GM19193 (cell line): Measurements from ENCODE around the gene AADACL4.

Experiments
- POLR2A ChIP-seq: IDR thresholded peaks from 4 replicates; pipeline ENCODE4 v1.6.1; 2011; ENCODE audit not compliant: insufficient read depth, insufficient read length; ENCODE audit errors: extremely low read depth

AADACL4 gene

DNA sequence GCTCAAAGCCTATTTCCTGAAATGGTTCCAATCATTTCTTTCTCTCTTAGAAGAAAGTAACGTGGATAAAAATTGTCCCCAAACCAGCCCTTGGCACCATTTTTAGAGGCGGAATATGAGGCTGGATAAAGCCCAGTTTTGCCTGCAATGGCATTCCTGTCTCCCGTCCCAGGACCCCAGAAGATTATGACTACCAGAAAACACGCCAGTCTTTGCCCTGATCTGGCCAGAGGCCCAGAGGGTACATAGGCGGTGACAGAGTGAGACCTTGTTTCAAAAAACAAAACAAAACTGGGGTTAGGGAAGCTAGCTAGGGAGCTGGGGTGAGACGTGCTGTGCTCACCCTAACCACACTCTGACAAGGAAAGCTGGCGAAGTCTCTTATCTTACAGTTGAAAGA lies at the start of gene AADACL4:
TSS of gene AADACL4 (plus strand) at position 301 of the 400 bp plus-strand sequence. CDS start 462 bp downstream, outside the sequence.
- TF ChIP-seq POLR2A: no peak

- TF ChIP-seq POLR2A: no peak
Measured at GRCh38 chr1:12594490-12594889, 49.4 kb upstream of the AADACL4 start.

GRCh38 chr1:12594966-12595756 lies 48.7 kb upstream of the AADACL4 start:
- no peak for TF ChIP-seq POLR2A

GRCh38 chr1:12595757-12596006 lies 48.2 kb upstream of the AADACL4 start:
- no peak for TF ChIP-seq POLR2A

DNA sequence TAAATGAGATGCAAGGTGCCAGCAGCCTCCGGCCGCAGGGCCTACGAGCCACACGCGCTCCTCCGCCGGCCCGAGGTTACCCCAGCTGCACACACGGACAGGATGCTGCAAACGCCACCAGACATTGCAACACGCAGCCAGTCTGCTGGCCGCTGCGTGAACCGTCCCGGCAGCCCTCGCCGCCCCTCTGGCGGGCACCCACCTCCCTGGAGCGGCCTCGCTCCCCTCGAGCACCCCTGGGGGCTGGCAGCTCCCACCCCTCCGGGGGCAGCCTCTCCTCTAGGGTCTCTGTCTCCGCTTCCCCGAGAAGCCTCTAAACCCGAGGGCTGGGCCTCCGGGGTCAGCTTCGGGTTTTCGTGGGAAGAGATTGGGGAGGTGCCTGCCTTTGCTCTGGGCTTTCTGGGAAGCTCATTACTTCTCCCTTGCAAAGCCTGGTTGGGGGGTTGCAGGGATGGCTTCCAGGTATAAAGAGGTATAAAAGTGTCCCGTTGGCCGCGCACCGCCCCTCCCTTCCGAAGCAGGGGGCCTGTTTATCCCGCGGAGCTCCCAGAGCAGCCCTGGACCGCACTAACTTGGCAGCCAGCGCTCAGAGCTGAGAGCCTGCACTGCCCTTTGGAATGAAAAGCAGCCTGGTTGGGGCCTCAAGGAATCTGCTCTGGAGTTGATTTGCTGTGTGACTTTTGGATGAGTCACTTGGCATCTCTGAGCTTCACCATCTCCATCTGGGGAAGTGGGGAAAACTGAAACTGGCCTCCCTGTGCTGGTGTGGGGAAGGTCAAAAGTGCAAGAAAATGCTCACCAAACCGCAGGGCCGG lies 47.7 kb upstream of the AADACL4 start:
- no peak for TF ChIP-seq POLR2A

GRCh38 chr1:12597792-12598191 lies 46.1 kb upstream of the AADACL4 start:
- no peak for TF ChIP-seq POLR2A

DNA sequence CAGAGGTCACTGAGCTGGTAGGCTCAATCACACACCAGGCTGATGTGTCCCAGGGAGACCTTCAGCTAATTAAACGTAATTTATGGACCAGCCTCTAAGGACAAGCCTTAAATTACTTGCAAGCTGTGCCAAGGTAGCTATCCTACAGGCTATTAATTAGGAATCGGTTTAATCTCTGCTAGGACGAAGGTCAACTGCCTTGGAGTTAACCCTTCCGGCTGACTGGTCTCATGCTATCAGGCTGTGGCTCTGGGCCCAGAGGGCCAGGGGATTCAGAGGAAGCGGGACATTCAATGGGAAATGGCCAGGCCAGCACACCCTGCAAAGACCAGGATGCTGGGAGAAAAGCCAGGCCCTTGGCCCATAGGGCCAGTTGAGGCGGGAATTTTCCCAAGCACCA lies 44.9 kb upstream of the AADACL4 start:
- no peak for TF ChIP-seq POLR2A

- TF ChIP-seq POLR2A: no peak
Measured at GRCh38 chr1:12599657-12600056, 44.2 kb upstream of the AADACL4 start.

DNA sequence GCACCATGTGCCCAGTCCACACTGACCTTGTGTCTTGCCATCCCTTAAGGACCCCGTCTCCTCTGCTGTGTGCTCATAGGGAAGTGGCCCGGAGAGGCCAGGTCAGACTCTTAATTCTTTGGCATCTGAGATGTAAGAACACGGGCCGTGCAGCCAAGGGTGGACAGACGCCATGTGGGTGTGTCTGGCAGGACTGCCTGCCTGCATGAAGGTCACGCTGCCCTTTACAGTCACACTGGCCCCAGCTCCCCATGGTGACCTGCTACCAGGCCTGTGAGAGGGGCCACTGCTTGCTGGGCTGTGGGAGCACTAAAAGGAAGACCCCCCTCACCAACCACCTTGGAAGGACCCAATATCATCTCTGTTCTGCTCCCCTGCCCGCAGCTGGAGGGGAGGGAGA lies 43.5 kb upstream of the AADACL4 start:
- TF ChIP-seq POLR2A: no peak

DNA sequence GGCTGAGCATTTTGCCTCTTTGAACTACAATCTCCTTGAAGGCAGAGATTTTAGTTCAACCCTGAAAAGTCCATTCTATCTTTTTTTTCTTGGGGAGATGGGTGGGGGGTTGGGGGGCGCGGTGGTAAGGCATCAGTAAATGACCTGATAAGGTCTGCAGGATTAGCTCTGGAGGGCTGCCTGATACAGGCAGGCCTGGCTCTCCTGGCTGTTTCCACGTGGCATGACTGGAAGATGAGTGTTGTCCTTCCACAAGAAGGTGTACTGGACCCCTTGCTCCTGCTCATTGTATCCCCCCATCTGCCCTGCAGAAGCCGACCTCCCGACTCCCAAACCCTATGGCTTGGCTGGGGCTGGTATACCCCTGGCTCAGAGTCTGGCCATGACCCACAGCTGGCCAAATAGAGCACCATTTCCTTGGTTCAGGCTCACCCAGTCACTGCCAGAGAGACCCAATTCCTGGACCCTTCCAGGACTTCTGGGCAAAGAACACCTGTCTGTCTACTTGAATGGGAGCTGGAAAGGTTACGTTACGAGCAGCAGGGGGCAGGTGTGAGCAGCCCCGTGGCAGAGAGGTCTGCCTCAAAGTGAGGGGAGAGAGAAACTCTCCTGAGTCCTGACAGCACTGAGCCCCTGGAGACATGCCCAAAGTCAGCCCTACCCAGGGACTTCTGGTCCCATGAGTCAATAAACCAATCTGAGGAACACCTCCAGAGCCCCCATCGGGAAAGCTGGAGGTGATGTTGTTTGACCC lies 42.8 kb upstream of the AADACL4 start:
- TF ChIP-seq POLR2A: no peak

GRCh38 chr1:12601700-12602658 lies 41.9 kb upstream of the AADACL4 start:
- no peak for TF ChIP-seq POLR2A

- TF ChIP-seq POLR2A: no peak
Measured at GRCh38 chr1:12602659-12603024, 41.2 kb upstream of the AADACL4 start.

GRCh38 chr1:12603224-12603623 lies 40.7 kb upstream of the AADACL4 start:
- no peak for TF ChIP-seq POLR2A

DNA sequence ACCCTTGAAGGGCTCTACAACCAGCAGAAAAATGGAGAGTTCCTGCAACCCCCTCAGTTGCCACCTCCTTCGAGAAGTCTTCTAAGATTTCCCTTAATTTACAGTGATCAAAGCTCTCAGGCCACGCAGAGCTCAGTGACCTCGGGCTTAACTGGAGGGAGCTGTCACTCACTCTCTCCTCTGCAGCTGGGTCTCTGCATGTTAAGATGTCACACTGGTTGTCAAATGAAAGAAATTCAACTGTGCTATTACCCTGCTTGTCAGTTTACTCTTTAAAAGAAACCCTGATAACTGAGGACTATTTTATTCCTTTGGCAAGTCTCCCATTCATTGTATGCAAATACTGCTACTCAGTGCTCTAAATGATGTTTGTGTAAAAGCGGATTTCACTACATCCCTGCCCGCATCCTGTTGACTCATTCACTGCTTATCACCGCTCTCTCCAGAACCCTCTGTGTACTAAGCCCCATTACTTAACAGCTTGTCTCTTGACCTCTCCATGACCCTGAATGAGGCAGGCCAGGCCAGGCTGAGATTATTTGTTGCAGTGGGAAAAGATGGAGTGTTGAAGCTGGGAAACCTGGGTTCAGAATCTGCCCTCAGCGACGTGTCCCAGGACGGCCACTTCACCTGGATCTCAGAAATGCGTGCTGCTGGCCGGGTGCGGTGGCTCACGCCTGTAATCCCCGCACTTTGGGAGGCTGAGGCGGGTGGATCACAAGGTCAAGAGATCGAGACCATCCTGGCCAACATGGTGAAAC lies 39.6 kb upstream of the AADACL4 start:
- TF ChIP-seq POLR2A: no peak
